GM12801 (cell line): ENCODE results near the gene TUSC2.

Experiments
- CTCF ChIP-seq: IDR thresholded peaks from one replicate; pipeline ENCODE4 v1.5.1; 2011; ENCODE audit warnings: control low read depth; ENCODE audit not compliant: insufficient read length; ENCODE audit errors: extremely low read depth

Gene TUSC2

DNA sequence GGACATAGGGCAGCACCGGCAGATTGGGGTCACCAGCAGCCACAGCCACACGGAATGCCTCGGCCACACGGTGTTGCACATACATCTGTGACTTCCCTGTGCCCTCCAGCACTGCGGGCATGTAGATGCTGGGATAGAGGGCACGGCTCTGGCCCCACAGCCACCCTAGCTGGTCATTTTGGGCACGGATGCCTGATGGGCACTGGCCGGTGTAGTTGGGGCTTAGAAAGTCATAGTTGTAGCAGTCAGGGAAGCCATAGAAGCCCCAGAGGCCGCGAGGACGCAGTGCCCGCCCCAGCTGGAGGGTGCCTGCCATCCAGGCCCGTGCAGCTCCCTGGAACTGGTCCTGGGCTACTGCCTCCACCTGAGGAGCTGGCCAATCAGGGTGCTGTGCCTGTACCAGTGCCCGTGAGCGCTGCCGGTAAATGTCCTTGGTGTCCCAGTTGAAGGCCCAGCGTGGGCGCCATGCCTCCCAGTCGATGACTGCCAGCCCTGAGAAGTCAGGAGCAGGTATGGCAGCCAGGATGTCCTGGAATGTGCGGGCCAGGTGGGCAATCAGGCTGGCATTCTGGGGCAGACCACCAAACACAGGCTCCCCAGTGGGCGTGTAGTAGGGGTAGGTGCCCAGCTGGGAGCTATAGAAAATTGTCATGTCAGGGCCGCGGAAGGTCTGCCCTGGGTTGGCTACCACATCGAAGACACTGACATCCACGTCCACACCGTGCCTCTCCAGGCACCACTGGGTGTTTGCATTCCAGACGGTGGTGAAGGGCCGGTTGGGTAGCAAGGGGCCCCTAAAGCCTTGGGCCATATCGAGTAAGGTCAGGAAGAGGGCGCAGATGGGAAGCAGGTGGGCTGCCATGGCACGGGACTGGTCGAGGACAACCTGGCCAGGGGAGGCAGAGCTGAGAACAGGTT lies 25.7 kb downstream of the TUSC2 start:
- TF ChIP-seq CTCF: no peak

- no peak for TF ChIP-seq CTCF
Observed at GRCh38 chr3:50300681-50301254, 27.3 kb downstream of the TUSC2 start.

- TF ChIP-seq CTCF: no peak
Observed at GRCh38 chr3:50299929-50300680, 27.9 kb downstream of the TUSC2 start.

GRCh38 chr3:50299638-50299928 lies 28.4 kb downstream of the TUSC2 start:
- TF ChIP-seq CTCF: no peak

- no peak for TF ChIP-seq CTCF
Observed at GRCh38 chr3:50298836-50299637, 29.0 kb downstream of the TUSC2 start, which contains the start of the genes HYAL3 and NAA80. TSS of gene HYAL3 (minus strand) at chr3:50299405. CDS start at chr3:50295602, 3,803 bp downstream. TSS of gene NAA80 (minus strand) at chr3:50299405. CDS start at chr3:50297463, 1,942 bp downstream.

GRCh38 chr3:50297896-50298725 lies 29.9 kb downstream of the TUSC2 start:
- no peak for TF ChIP-seq CTCF
